GM12878 (cell line): ENCODE data around the gene RRAGD. TPM values are rescaled to one million over a fixed set of nuclear protein-coding genes. Genes with fewer than 3 reads are reported as not detected.

ENCODE experiments used
- ATAC-seq: fragments of 200-7000 bp; cut with Tn5 transposase; 3 replicates; pipeline ENCODE4 v1.9.1; 2020; ENCODE audit warnings: mild to moderate bottlenecking, moderate library complexity
- BruUV-seq: library from RNA; stranded (reverse); fragments of 400-500 nt; replicated peaks from 2 replicates; lab custom pipeline; 2021; lab: Mats Ljungman, UMichigan
- CTCF ChIA-PET: fragments of 300-600 bp; sonication (Branson Sonifier 250); formaldehyde crosslinking; extraction: SDS; loops from one replicate; lab custom pipeline; 2021; ENCODE audit warnings: inconsistent platforms; lab: Yijun Ruan, JAX
- POLR2A ChIA-PET: fragments of 350-600 bp; formaldehyde crosslinking; extraction: SDS; loops from one replicate; lab custom pipeline; 2021; ENCODE audit warnings: inconsistent platforms; lab: Charles Lee
- RAD21 ChIA-PET: fragments of 300-600 bp; sonication (Branson Sonifier 250); formaldehyde crosslinking; loops from one replicate; lab custom pipeline; 2023; ENCODE audit warnings: antibody characterized with exemption; ENCODE audit not compliant: unreplicated experiment; lab: Charles Lee
- SMC1A ChIA-PET: fragments of 300-600 bp; sonication (Branson Sonifier 250); formaldehyde crosslinking; loops from one replicate; lab custom pipeline; 2023; ENCODE audit not compliant: unreplicated experiment, uncharacterized antibody; lab: Charles Lee
- DNase-seq: peaks from one replicate; pipeline ENCODE4 v3.0.0-alpha.2; 2011; ENCODE audit warnings: low read depth, low spot score
- FAIRE-seq: peaks from 3 replicates; lab custom pipeline; 2011; peaks lifted over from hg19 to GRCh38; lab: Jason Lieb, UNC
- H2AFZ ChIP-seq: 2 replicates; pipeline ENCODE4 v1.6.0; 2011; ENCODE audit warnings: low read depth, low read length, control low read depth; ENCODE audit not compliant: control insufficient read depth
- H3K27ac ChIP-seq: 2 replicates; pipeline ENCODE4 v1.5.1; 2011; ENCODE audit warnings: control low read depth; ENCODE audit not compliant: control insufficient read depth, insufficient read depth
- H3K27me3 ChIP-seq, 2 experiments: replicated peaks in 1 of 2; 2 replicates each; pipeline versions ENCODE4 v1.6.0 to v1.6.1; 2011; ENCODE audit warnings: low read length in 1 of 2; ENCODE audit not compliant: control insufficient read depth in 2 of 2, insufficient read depth in 2 of 2
- H3K36me3 ChIP-seq, 2 experiments: 2 replicates each; pipeline ENCODE4 v1.5.1; 2011; ENCODE audit warnings: low read length in 1 of 2; ENCODE audit not compliant: control insufficient read depth in 2 of 2, insufficient read depth in 2 of 2
- H3K4me1 ChIP-seq: 2 replicates; pipeline ENCODE4 v1.6.1; 2011; ENCODE audit warnings: mild to moderate bottlenecking, low read length, moderate library complexity, mixed read lengths; ENCODE audit not compliant: control insufficient read depth, insufficient read depth
- H3K4me2 ChIP-seq: 2 replicates; pipeline ENCODE4 v1.6.0; 2011; ENCODE audit warnings: control low read depth; ENCODE audit not compliant: control insufficient read depth, insufficient read depth
- H3K4me3 ChIP-seq: fragments of 200-600 bp; sonication (generic); 2 replicates; pipeline ENCODE4 v1.5.1; 2016
- H3K79me2 ChIP-seq: 2 replicates; pipeline ENCODE4 v1.6.0; 2011; ENCODE audit warnings: low read length; ENCODE audit not compliant: control insufficient read depth, insufficient read depth
- H3K9ac ChIP-seq: 2 replicates; pipeline ENCODE4 v1.8.0; 2011; ENCODE audit warnings: low read length, control low read depth, mixed read lengths; ENCODE audit not compliant: control insufficient read depth, insufficient read depth
- H3K9me3 ChIP-seq: replicated peaks from 3 replicates; pipeline ENCODE4 v1.5.1; 2011; ENCODE audit warnings: mild to moderate bottlenecking, low read length; ENCODE audit not compliant: control insufficient read depth, insufficient read depth
- H4K20me1 ChIP-seq: 2 replicates; pipeline ENCODE4 v1.6.0; 2011; ENCODE audit not compliant: control insufficient read depth, insufficient read depth
- BHLHE40 ChIP-seq, 2 experiments: fragments of 450-650 bp in 1 of 2; IDR thresholded peaks; 2 replicates each; pipeline ENCODE4 v1.6.1; 2011 to 2017; ENCODE audit warnings: low read depth in 2 of 2, borderline replicate concordance in 1 of 2, improper control_type of control experiment in 1 of 2, low read length in 1 of 2, mild to moderate bottlenecking in 1 of 2
- CBFB ChIP-seq: IDR thresholded peaks from 2 replicates; pipeline ENCODE4 v1.6.1; 2016; ENCODE audit warnings: antibody characterized with exemption, low read depth
- CREB1 ChIP-seq: IDR thresholded peaks from 2 replicates; pipeline ENCODE4 v1.6.1; 2012; ENCODE audit warnings: low read depth, mild to moderate bottlenecking, inconsistent platforms
- E2F8 ChIP-seq: fragments of 450-650 bp; IDR thresholded peaks from 2 replicates; pipeline ENCODE4 v1.6.1; 2018; ENCODE audit warnings: mild to moderate bottlenecking, low read depth, moderate library complexity; ENCODE audit not compliant: partially characterized antibody
- EED ChIP-seq: sonication (generic); IDR thresholded peaks from 2 replicates; pipeline ENCODE4 v1.6.1; 2016; ENCODE audit warnings: antibody characterized with exemption, low read depth
- FOXM1 ChIP-seq: IDR thresholded peaks from 2 replicates; pipeline ENCODE4 v1.6.1; 2012; ENCODE audit warnings: low read depth, mild to moderate bottlenecking, inconsistent platforms, low read length, moderate library complexity
- HCFC1 ChIP-seq: fragments of 150-350 bp; IDR thresholded peaks from 2 replicates; pipeline ENCODE4 v1.6.1; 2014; ENCODE audit warnings: low read length
- LARP7 ChIP-seq: fragments of 450-650 bp; IDR thresholded peaks from 2 replicates; pipeline ENCODE4 v1.6.1; 2017; ENCODE audit warnings: mild to moderate bottlenecking
- PAX5 ChIP-seq: IDR thresholded peaks from 2 replicates; pipeline ENCODE4 v1.6.1; 2011; ENCODE audit warnings: low read depth, low read length, borderline replicate concordance
- RUNX3 ChIP-seq: IDR thresholded peaks from 2 replicates; pipeline ENCODE4 v1.6.1; 2012; ENCODE audit warnings: low read length, inconsistent platforms
- TCF7 ChIP-seq: IDR thresholded peaks from 2 replicates; pipeline ENCODE4 v1.6.1; 2014; ENCODE audit warnings: antibody characterized with exemption, borderline replicate concordance
- USF2 ChIP-seq: IDR thresholded peaks from 2 replicates; pipeline ENCODE4 v1.6.1; 2011; ENCODE audit warnings: low read depth, low read length, improper control_type of control experiment, borderline replicate concordance
- YBX1 ChIP-seq: fragments of 450-650 bp; IDR thresholded peaks from 2 replicates; pipeline ENCODE4 v1.6.1; 2016; ENCODE audit warnings: antibody characterized with exemption
- WGBS: methylation state at CpG from one replicate; pipeline ENCODE4 v1.1.6; 2016; ENCODE audit warnings: low lambda C conversion rate; ENCODE audit not compliant: insufficient replicate concordance, insufficient coverage; ENCODE audit errors: missing lambda C conversion rate; 5-methylcytosine and 5-hydroxymethylcytosine counted together
- in situ Hi-C: fragments of 300-500 bp; cut with MboI; formaldehyde crosslinking; loops from 9 replicates; pipeline ENCODE4 v1.14.3; 2018; ENCODE audit warnings: mixed read lengths
- intact Hi-C: fragments of 100-400 bp; cut with micrococcal nuclease; formaldehyde crosslinking; loops from one replicate; pipeline ENCODE4 v1.14.2; 2022; ENCODE audit not compliant: unreplicated experiment
- polyA plus RNA-seq, 11 experiments: library from polyadenylated mRNA; depleted of rRNA in 4 of 11; unstranded in 6 of 11; stranded (reverse) in 5 of 11; fragments of >200 nt; fragmentation: Nextera tagmentation in 4 of 11; fragmentation: Illumina TruSeq in 1 of 11; extraction: Ambion mirVana in 4 of 11; extraction: Trizol in 1 of 11; gene quantifications; 1 replicate in 1 of 11; 2 replicates in 10 of 11; pipeline versions ENCODE4 v1.2.1 to v1.2.3, GENCODE V29; 2011 to 2016; ENCODE audit warnings: inconsistent platforms in 2 of 11, missing spikeins in 2 of 11, low read depth in 1 of 11
- total RNA-seq, 4 experiments: library from RNA; depleted of rRNA in 3 of 4; stranded (reverse); fragments of >200 nt in 3 of 4; fragmentation: Illumina TruSeq in 1 of 4; extraction: Trizol in 1 of 4; gene quantifications; 2 replicates each; pipeline versions ENCODE4 v1.2.1 to v1.2.3, GENCODE V29; 2013 to 2021
- TF ChIP-seq, protein P1 (sequence below): IDR thresholded peaks from 2 replicates; pipeline ENCODE4 v1.6.1; 2012; ENCODE audit warnings: low read length, inconsistent platforms

The RRAGD gene
- total and polyA plus RNA-seq, 10 of the 15 experiments (the other 5 are each of a cell fraction or from before 2014, with no cell fraction given): 4.6 to 17.4 (median 8.5) TPM

- peak; percentile 17; the same call in 1 of the 3 replicates for ATAC-seq
- Histone ChIP-seq H3K27me3 (no peaks in the 10 kb centered on the region), H3K79me2 (no peaks in the 10 kb centered on the region), H3K27ac (peak overlapping the region; percentile 38), H4K20me1 (no peaks in the 10 kb centered on the region), H3K9me3 (no peaks in the 10 kb centered on the region; the same call in 1 of the 3 replicates), H3K4me3 (0 out of 2 replicates have a peak overlapping the region, but pooled peaks have one; percentile 19), H2AFZ (no peak overlapping the region; the same call in 1 of the 2 replicates), H3K4me1 (peaks cover 8% of the 10 kb centered on the region), H3K9ac (no peak overlapping the region), H3K4me2 (peak overlapping the region; percentile 36), H3K36me3 (peaks cover 0 to 8% of the 10 kb centered on the region in 2 experiments; a peak in 1 of 4 replicates)
- CTCF ChIA-PET: interaction anchor here (0.8 to 0.9 kb wide), 2 partner anchors 35 to 339 kb away, joined by 3 read pairs; no protein-coding TSS in a partner anchor
- POLR2A ChIA-PET: interaction anchor here (1.1 kb wide), 1 partner anchor 241 kb away, joined by 3 read pairs; the partner anchor contains the start of gene PNRC1
- no peak for FAIRE-seq
- DNase-seq: peak; percentile 28
- in situ Hi-C loops: no loop called here
- SMC1A ChIA-PET: interaction anchor here (1.2 to 1.5 kb wide), 4 partner anchors 14 to 29 kb away, joined by 3 to 4 read pairs (median 3); no protein-coding TSS in a partner anchor
- BruUV-seq: no TSS peak
- 59% methylated on average over 9 of the region's 9 CpGs for WGBS
- RAD21 ChIA-PET: interaction anchor here (1.2 kb wide), 1 partner anchor 50 kb away, joined by 3 read pairs; no protein-coding TSS in a partner anchor
- intact Hi-C loops: no loop called here
- TF ChIP-seq CBFB (0 out of 2 replicates have a peak, but pooled peaks have one; percentile 54), CREB1 (peak; percentile 44; the same call in 1 of the 2 replicates), HCFC1 (no peak), USF2 (no peak), TCF7 (no peak), PAX5 (peak; percentile 34; the same call in 1 of the 2 replicates), EED (peak; percentile 76), BHLHE40 (IDR thresholded peaks at IDR 0.05; ENCODE audit: borderline replicate concordance in 1 of 2, low read depth in 2 of 2, low read length in 1 of 2) (no peak), FOXM1 (0 out of 2 replicates have a peak, but pooled peaks have one; percentile 45), RUNX3 (peak; percentile 91), E2F8 (no peak), LARP7 (no peak), YBX1 (no peak)
- TF ChIP-seq, protein P1, sequence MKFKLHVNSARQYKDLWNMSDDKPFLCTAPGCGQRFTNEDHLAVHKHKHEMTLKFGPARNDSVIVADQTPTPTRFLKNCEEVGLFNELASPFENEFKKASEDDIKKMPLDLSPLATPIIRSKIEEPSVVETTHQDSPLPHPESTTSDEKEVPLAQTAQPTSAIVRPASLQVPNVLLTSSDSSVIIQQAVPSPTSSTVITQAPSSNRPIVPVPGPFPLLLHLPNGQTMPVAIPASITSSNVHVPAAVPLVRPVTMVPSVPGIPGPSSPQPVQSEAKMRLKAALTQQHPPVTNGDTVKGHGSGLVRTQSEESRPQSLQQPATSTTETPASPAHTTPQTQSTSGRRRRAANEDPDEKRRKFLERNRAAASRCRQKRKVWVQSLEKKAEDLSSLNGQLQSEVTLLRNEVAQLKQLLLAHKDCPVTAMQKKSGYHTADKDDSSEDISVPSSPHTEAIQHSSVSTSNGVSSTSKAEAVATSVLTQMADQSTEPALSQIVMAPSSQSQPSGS: no peak
Observed at GRCh38 chr6:89321131-89321970, 90.7 kb downstream of the RRAGD start.
